AG10803 (cell line): ENCODE data around the gene ZNF148.

Source experiments
- DNase-seq: peaks from one replicate; pipeline ENCODE4 v3.0.0; 2010; ENCODE audit warnings: low read depth
- H3K4me3 ChIP-seq: 2 replicates; pipeline ENCODE4 v1.5.1; 2011; ENCODE audit warnings: mild to moderate bottlenecking, low read length, control low read depth
- CTCF ChIP-seq: conservative IDR thresholded peaks from 2 replicates; pipeline ENCODE4 v1.5.1; 2011; ENCODE audit warnings: mild to moderate bottlenecking, low read length, control low read depth, inconsistent platforms

The ZNF148 gene

GRCh38 chr3:125357032-125357658, 18.0 kb downstream of the ZNF148 start:
- DNase-seq = peak; percentile 44
- peak overlapping the region; percentile 64 for H3K4me3 ChIP-seq
- no peak for TF ChIP-seq CTCF

DNA sequence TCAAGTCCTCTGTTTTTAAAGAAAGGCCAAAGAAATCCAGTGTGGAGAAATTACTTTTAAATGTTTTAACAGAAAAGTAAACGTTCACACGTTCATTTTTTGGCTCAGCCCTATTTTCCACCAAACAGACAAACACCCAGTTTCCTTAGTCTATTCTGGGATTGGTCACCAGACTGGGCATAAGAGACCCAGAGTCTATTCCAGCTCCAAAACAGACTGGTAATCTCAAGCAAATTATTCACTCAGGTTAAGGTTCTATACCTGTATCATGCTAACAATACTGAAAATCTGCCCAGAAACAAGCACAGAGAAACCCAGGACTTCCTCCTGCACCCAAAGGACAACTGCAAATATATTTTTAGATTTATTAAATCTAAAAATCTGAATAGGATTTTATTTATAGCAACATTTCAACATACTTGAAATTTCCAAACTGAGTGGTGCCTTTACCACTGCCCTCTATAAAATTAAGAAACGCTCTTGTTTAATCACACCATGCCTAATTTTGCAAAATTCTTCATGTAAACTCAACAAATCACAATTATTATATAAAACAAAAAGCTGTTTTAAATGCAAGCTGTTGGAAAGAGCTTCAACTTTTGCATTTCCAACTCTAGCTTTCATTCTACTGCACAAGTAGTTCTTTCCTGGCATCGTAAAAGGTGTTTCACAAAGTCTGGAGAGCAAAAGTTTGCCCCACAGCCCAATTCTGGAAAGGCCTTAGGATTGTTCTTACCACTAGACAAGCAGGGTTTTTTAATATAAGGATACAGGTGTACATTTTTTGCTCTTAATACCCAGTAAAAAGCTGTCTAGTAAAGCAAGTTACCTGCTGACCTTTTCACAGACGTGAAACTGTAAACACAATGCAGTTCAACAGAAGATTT, 18.7 kb downstream of the ZNF148 start:
- DNase-seq = no peak
- peak overlapping the region; percentile 64 for H3K4me3 ChIP-seq
- TF ChIP-seq CTCF = no peak

DNA sequence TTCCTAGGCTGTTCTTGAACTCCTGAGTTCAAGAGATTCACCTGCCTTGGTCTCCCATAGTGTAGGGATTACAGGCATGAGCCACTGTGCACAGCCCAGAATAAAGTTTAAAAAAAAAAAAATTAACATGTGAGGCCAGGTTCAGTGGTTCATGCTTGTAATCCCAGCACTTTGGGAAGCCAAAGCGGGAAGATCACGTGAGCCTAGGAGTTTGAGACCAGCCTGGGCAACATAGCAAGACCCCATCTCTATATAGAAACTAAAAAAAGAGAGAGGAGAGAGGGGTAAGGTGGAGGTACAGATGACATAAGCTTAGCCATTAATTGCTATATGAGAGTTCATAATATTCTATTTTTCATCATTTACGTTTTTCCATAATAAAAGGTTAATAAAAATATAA, 21.5 kb downstream of the ZNF148 start:
- DNase-seq = no peak
- TF ChIP-seq CTCF = no peak
- no peak overlapping the region for H3K4me3 ChIP-seq

GRCh38 chr3:125353128-125353527, 22.0 kb downstream of the ZNF148 start:
- no peak for TF ChIP-seq CTCF
- DNase-seq = no peak
- H3K4me3 ChIP-seq = no peak overlapping the region

- DNase-seq = peak; percentile 64
- no peak for TF ChIP-seq CTCF
- H3K4me3 ChIP-seq = no peak overlapping the region
These were observed 23.2 kb downstream of the ZNF148 start for GRCh38 chr3:125351814-125352456.

DNA sequence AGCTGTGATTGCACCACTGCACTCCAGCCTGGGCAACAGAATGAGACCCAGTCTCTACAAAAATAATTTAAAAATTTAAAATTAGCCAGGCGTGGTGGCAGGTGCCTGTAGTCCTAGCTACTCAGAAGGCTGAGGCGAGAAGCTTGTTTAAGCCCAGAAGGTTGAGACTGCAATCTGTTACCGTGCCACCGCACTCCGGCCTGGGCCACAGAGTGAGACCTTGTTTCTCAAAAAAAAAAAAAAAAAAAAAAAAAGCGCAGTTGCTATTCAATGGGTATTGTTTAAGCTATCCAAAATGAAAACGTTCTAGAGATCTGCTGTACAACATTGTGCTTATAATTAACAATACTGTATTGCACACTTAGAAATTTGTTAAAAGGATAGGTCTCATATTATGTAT, 24.0 kb downstream of the ZNF148 start:
- DNase-seq = no peak
- no peak for TF ChIP-seq CTCF
- H3K4me3 ChIP-seq = no peak overlapping the region

DNA sequence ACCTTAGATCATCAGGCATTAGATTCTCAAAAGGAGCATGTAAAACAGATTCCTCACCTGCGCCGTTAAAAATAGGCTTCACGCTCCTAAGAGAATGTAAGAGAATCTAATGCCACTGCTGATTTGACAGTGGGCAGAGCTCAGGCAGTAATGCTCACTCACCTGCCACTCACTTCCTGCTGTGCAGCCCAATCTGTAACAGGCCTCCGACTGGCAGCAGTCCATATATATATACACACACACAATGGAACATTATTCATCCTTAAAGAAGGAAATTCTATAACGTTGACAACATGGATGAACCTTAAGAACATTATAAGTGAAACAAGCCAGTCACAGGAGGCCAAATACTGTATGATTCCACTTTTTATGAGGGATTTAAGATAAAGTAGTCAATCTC, 24.5 kb downstream of the ZNF148 start:
- no peak for DNase-seq
- TF ChIP-seq CTCF = no peak
- H3K4me3 ChIP-seq = no peak overlapping the region
